Gastrocnemius medialis (tissue), 4 donors: ENCODE results near the gene DHRS1.

Source experiments
- CTCF ChIP-seq, 5 experiments: fragments of 450-650 bp in 3 of 5; fragments of 200-600 bp in 2 of 5; sonication (generic) in 2 of 5; IDR thresholded peaks in 4 of 5; conservative IDR thresholded peaks in 1 of 5; 1 replicate in 4 of 5; 2 replicates in 1 of 5; pipeline ENCODE4 v1.5.1; 2016 to 2019; ENCODE audit warnings: antibody characterized with exemption in 5 of 5, mild to moderate bottlenecking in 3 of 5, moderate library complexity in 3 of 5
- POLR2A ChIP-seq, 2 donors: fragments of 450-650 bp; IDR thresholded peaks; one replicate each; pipeline ENCODE4 v1.6.1; 2017; ENCODE audit warnings: antibody characterized with exemption in 2 of 2, mild to moderate bottlenecking in 2 of 2, moderate library complexity in 2 of 2

GRCh38 chr14:24347134-24347533, 47.6 kb upstream of the DHRS1 start:
- TF ChIP-seq CTCF (IDR thresholded peaks at IDR 0.05 in 4 of 5, conservative IDR thresholded peaks at IDR 0.05 in 1 of 5), result no peak
- no peak for TF ChIP-seq POLR2A (IDR thresholded peaks at IDR 0.05)
